GM23338 (cell line): ENCODE results near the gene ABHD16A. TPM values are rescaled to one million over a fixed set of nuclear protein-coding genes. Genes with fewer than 3 reads are reported as not detected.

ENCODE experiments used
- ATAC-seq: fragments of 200-7000 bp; cut with Tn5 transposase; 3 replicates; pipeline ENCODE4 v1.9.1; 2020
- DNase-seq: peaks from one replicate; pipeline ENCODE4 v3.0.0-alpha.2; 2015; ENCODE audit warnings: low spot score
- H2AFZ ChIP-seq: fragments of 200-600 bp; sonication (generic); 2 replicates; pipeline ENCODE4 v1.8.0; 2016; ENCODE audit warnings: antibody characterized with exemption, mild to moderate bottlenecking, moderate library complexity
- H3F3A ChIP-seq: fragments of 200-600 bp; sonication (generic); replicated peaks from 2 replicates; pipeline ENCODE4 v1.8.0; 2017; ENCODE audit warnings: antibody characterized with exemption, mixed run types, low read depth
- H3K27ac ChIP-seq: fragments of 200-600 bp; sonication (generic); 2 replicates; pipeline ENCODE4 v1.6.1; 2016; ENCODE audit warnings: low read depth
- H3K27me3 ChIP-seq: fragments of 200-600 bp; sonication (generic); 2 replicates; pipeline ENCODE4 v1.8.0; 2016; ENCODE audit warnings: mild to moderate bottlenecking, mixed run types, moderate library complexity; ENCODE audit not compliant: insufficient read depth
- H3K36me3 ChIP-seq: fragments of 200-600 bp; sonication (generic); 2 replicates; pipeline ENCODE4 v1.8.0; 2016; ENCODE audit warnings: mild to moderate bottlenecking; ENCODE audit not compliant: insufficient read depth
- H3K4me1 ChIP-seq: fragments of 200-600 bp; sonication (generic); 2 replicates; pipeline ENCODE4 v1.8.0; 2016; ENCODE audit warnings: mild to moderate bottlenecking, moderate library complexity; ENCODE audit not compliant: insufficient read depth
- H3K4me2 ChIP-seq: fragments of 200-600 bp; sonication (generic); 2 replicates; pipeline ENCODE4 v1.7.1; 2017; ENCODE audit warnings: mixed run types
- H3K4me3 ChIP-seq: fragments of 200-600 bp; sonication (generic); 2 replicates; pipeline ENCODE4 v1.6.1; 2016; ENCODE audit warnings: mixed run types
- H3K79me2 ChIP-seq: fragments of 200-600 bp; sonication (generic); replicated peaks from 2 replicates; pipeline ENCODE4 v1.8.0; 2017; ENCODE audit warnings: mild to moderate bottlenecking; ENCODE audit not compliant: insufficient read depth
- H3K9me2 ChIP-seq: fragments of 200-600 bp; sonication (generic); 2 replicates; pipeline ENCODE4 v1.8.0; 2017; ENCODE audit not compliant: insufficient read depth
- H4K20me1 ChIP-seq: fragments of 200-600 bp; sonication (generic); replicated peaks from 2 replicates; pipeline ENCODE4 v1.8.0; 2017; ENCODE audit warnings: mild to moderate bottlenecking; ENCODE audit not compliant: insufficient read depth
- H3K27ac Mint-ChIP-seq: 2 replicates; pipeline ENCODE4 v1.8.0; 2020; ENCODE audit warnings: inconsistent platforms, mild to moderate bottlenecking, moderate library complexity, mixed read lengths
- H3K27me3 Mint-ChIP-seq: 3 replicates; pipeline ENCODE4 v1.8.0; 2022; ENCODE audit warnings: low read depth, mild to moderate bottlenecking, moderate library complexity, mixed read lengths, inconsistent platforms; ENCODE audit not compliant: insufficient read depth, poor library complexity
- H3K36me3 Mint-ChIP-seq: 3 replicates; pipeline ENCODE4 v1.8.0; 2021; ENCODE audit warnings: low read depth, mild to moderate bottlenecking, inconsistent platforms, moderate library complexity, mixed read lengths
- H3K4me1 Mint-ChIP-seq: 3 replicates; pipeline ENCODE4 v1.8.0; 2020; ENCODE audit warnings: mild to moderate bottlenecking, inconsistent platforms, mixed read lengths
- H3K4me3 Mint-ChIP-seq: 3 replicates; pipeline ENCODE4 v1.8.0; 2021; ENCODE audit warnings: moderate library complexity, mild to moderate bottlenecking, inconsistent platforms, mixed read lengths
- H3K9me3 Mint-ChIP-seq: 3 replicates; pipeline ENCODE4 v1.8.0; 2020; ENCODE audit warnings: moderate library complexity, mild to moderate bottlenecking, inconsistent platforms, mixed read lengths
- CREB1 ChIP-seq: fragments of 250-450 bp; sonication (Bioruptor Pico); IDR thresholded peaks from 2 replicates; pipeline ENCODE4 v1.5.0; 2020; ENCODE audit warnings: low read depth, mild to moderate bottlenecking, moderate library complexity
- CTCF ChIP-seq, 2 experiments: fragments of 200-600 bp in 1 of 2; sonication (generic) in 1 of 2; conservative IDR thresholded peaks; 2 replicates each; pipeline versions ENCODE4 v1.5.1 to v1.6.1; 2016 to 2017; ENCODE audit warnings: antibody characterized with exemption in 2 of 2, low read depth in 2 of 2, mild to moderate bottlenecking in 2 of 2, moderate library complexity in 1 of 2
- NANOG ChIP-seq: IDR thresholded peaks from 2 replicates; pipeline ENCODE4 v1.6.1; 2016; ENCODE audit warnings: antibody characterized with exemption, borderline replicate concordance
- REST ChIP-seq: IDR thresholded peaks from one replicate; pipeline ENCODE4 v1.6.1; 2018; ENCODE audit warnings: antibody characterized with exemption; ENCODE audit not compliant: unreplicated experiment
- STAT1 ChIP-seq: IDR thresholded peaks from one replicate; pipeline ENCODE4 v1.6.1; 2016; ENCODE audit warnings: antibody characterized with exemption; ENCODE audit not compliant: unreplicated experiment
- ZNF331 ChIP-seq: fragments of 250-450 bp; sonication (Bioruptor Pico); IDR thresholded peaks from 2 replicates; pipeline ENCODE4 v1.5.0; 2020; ENCODE audit warnings: low read depth, mild to moderate bottlenecking, moderate library complexity
- ZNF462 ChIP-seq: fragments of 250-450 bp; sonication (Bioruptor Pico); IDR thresholded peaks from 2 replicates; pipeline ENCODE4 v1.5.0; 2020; ENCODE audit warnings: mild to moderate bottlenecking, moderate library complexity
- polyA plus RNA-seq: library from polyadenylated mRNA; unstranded; fragments of >200 nt; fragmentation: Nextera tagmentation; extraction: Ambion mirVana; gene quantifications from 2 replicates; pipeline ENCODE4 v1.2.1, GENCODE V29; 2016
- total RNA-seq: library from RNA; depleted of rRNA; stranded (reverse); fragments of >200 nt; shearing (Covaris generic); gene quantifications from 2 replicates; pipeline ENCODE4 v1.2.3, GENCODE V29; 2014

Gene ABHD16A
- total and polyA plus RNA-seq, 2 experiments from 2014 or later = 26.9 to 37.0 TPM

- TF ChIP-seq REST (no peak), CTCF (conservative IDR thresholded peaks at IDR 0.05; ENCODE audit: low read depth in 2 of 2) (no peak), ZNF331 (no peak)
Observed at GRCh38 chr6:31752739-31753319, 49.7 kb upstream of the ABHD16A start (continued).

GRCh38 chr6:31750411-31751022 lies 47.4 kb upstream of the ABHD16A start:
- Histone ChIP-seq H3K4me3 (no peak overlapping the region), H3K27ac (no peak overlapping the region), H3K27me3 (no peaks in the 10 kb centered on the region), H3K9me2 (no peaks in the 10 kb centered on the region), H3K4me2 (no peak overlapping the region), H3F3A (0 out of 2 replicates have a peak, but pooled peaks cover 4% of the 10 kb centered on the region), H3K4me1 (no peaks in the 10 kb centered on the region), H4K20me1 (no peaks in the 10 kb centered on the region; the same call in 1 of the 2 replicates), H2AFZ (no peak overlapping the region), H3K36me3 (no peaks in the 10 kb centered on the region), H3K79me2 (no peaks in the 10 kb centered on the region)
- Mint-ChIP-seq H3K27me3 (peaks cover 7% of the 10 kb centered on the region), H3K4me3 (no peak overlapping the region), H3K9me3 (no peaks in the 10 kb centered on the region), H3K36me3 (peaks cover 13% of the 10 kb centered on the region), H3K27ac (no peak overlapping the region; the same call in 1 of the 2 replicates), H3K4me1 (no peaks in the 10 kb centered on the region)
- DNase-seq (no peak), ATAC-seq (no peak)
- no peak for TF ChIP-seq ZNF331
- TF ChIP-seq CREB1 (CRISPR knock-in tag) = no peak
- TF ChIP-seq REST = no peak
- no peak for TF ChIP-seq NANOG
- no peak for TF ChIP-seq ZNF462 (CRISPR knock-in tag)
- no peak for TF ChIP-seq STAT1
